Measurements from ENCODE around the gene VRK1.

DNA sequence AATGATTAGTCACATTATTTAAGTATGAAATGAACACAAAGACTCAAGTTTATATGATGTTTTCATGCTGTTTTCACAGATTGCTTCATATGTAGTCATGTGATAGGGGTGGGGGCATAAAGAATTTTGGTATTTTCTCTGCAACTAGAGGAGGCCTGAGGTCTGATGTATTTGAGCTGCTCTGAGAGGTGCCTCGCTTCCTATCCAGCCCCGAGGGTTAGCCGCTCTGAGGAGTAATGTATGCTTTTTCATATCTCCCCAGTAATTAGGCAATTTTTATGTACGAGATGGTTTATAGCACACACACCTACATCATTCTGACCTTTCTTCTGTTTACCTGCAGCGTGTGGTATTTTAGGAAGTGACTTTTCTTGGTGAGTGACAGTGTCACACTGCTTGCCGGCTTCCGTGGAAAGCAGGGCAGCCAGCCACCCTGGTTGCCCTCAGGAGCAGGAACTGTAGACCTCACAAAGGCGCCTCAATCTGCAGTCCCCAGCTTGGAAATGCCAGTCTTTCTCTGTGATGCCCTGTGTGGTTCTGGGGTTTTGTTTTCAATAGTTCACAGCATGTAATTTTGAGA, 106.4 kb downstream of the VRK1 start:
- TF ChIP-seq, protein P1, sequence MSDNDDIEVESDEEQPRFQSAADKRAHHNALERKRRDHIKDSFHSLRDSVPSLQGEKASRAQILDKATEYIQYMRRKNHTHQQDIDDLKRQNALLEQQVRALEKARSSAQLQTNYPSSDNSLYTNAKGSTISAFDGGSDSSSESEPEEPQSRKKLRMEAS (IDR thresholded peaks at IDR 0.05; ENCODE audit: low read depth, low read length) = no peak
- TF ChIP-seq, protein P2, sequence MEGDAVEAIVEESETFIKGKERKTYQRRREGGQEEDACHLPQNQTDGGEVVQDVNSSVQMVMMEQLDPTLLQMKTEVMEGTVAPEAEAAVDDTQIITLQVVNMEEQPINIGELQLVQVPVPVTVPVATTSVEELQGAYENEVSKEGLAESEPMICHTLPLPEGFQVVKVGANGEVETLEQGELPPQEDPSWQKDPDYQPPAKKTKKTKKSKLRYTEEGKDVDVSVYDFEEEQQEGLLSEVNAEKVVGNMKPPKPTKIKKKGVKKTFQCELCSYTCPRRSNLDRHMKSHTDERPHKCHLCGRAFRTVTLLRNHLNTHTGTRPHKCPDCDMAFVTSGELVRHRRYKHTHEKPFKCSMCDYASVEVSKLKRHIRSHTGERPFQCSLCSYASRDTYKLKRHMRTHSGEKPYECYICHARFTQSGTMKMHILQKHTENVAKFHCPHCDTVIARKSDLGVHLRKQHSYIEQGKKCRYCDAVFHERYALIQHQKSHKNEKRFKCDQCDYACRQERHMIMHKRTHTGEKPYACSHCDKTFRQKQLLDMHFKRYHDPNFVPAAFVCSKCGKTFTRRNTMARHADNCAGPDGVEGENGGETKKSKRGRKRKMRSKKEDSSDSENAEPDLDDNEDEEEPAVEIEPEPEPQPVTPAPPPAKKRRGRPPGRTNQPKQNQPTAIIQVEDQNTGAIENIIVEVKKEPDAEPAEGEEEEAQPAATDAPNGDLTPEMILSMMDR (IDR thresholded peaks at IDR 0.05; ENCODE audit: low read depth, low read length) = no peak
- TF ChIP-seq POLR2A (IDR thresholded peaks at IDR 0.05; ENCODE audit: extremely low read depth, insufficient read length) = no peak
